ENCODE results near the gene FHL3.
"Not testable (repeated sequence)": the region's sequence is repeated elsewhere in the genome, so short reads cannot be mapped to it uniquely, and the experiment has no call there.

FHL3 gene

DNA sequence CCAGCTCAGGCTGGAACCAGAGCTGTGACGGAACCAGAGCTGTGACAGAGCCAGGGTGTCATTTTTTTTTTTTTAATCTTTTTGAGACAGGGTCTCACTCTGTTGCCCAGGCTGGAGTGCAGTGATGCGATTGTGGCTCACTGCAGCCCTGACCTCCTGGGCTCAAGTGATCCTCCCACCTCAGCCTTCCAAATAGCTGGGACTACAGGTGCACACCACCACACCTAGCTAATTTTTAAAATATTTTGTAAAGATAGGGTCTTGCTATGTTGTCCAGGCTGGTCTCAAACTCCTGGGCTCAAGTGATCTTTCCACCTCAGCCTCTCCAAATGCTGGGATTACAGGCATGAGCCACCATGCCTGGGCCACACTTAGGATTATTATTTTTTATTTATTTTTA is 27.7 kb upstream of the FHL3 start:
- not testable (repeated sequence) for DNase-seq

DNA sequence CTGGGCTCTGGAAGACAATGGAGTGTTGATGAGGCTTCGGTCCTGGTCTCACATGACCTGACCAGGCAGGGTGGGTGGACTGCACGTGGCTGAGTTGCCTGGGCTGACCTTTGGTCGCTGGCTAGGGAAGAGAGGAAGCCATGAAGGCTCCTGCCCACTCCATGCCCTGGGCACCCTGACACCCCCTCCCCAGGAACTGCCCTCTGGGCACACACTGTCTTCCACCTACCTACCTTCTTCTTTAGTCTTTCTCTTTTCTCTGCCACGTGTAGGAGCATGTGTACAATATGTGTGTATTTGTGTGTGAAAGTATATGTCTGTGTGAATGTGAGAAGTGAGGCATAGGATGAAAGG is 26.2 kb upstream of the FHL3 start:
- DNase-seq: no peak

DNA sequence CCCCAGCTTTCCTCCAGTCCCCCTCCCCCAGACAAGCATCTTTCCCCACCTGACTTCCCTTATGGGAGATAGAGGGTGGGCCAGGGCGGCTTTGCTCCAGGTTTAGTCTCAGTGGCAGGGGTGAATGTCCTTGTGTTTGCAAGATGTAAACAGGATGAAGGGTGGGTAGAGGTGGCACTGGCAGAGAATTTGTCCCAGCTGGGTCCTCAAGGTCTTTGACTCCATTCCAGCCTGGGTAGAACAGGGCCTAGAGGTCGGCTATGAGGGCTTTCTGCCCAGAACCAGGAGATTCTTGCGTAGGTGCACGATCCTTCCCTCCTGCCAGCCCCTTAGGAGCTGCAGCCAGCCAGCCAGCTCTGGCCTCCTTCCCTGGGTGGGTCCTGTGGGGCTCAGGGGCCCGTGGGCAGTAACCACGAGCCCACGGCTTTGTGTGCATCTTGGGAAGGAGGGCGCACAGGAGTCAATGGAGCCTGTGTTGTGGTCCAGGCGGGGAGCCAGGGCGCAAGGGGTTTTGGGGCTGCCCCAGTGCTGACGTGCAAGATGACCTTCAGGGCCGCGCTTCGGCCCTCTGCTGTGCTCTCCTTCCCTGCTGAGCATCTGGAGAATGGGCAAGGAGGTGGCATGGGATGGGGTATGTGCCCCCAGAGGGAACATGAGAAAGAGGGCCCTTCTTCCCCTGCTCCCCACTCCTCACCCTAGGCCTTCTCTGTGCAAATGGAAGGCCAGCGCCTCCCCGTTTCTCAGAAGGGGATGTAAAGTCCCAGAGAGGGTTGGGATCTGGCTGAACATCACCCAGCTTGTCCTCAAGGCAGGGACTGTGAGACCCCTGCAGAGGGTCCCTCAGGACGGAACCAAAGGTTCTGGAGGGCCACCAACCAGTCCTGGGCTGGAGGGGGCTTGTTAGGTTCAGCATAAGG is 25.5 kb upstream of the FHL3 start:
- no peak for DNase-seq

DNA sequence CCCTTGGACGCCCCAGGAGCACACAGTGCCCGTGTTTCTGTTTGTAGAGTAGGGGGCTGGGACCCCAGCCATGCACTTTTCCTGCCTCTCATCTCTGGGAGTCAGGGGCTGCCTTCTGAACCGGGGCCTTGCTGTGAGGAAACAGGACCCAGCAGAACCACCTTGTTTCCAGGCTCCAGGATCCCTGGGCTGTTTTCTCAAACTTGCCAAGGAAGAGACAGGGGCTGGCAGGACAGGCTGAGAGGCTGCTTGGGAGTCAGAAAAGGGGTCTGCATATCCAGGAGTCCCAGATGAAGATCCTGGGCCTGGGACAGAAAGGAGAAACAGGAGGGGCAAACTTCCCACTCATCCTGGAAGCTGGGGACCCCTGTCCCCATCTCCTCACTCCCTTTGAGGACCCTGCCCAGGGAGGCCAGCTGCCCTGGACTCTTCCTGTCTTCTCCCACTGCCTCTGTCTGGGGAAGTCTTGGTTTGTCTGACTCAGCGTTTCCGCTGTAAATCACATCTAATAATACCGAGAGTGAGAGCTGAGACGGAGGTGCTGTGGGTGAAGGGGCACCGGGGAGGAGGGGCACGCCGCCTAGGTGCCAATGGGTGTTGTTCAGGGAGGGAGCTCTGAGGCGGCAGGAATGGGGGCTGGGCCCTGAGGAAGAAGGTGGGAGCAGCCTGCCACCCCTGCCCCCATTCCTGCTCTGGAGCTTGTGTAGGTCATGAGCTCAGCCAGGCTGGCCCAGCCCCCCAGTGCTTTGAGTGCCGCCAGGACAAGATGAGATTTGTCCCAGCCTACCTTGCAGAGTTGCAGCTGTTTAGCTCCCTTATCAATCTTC is 24.6 kb upstream of the FHL3 start:
- DNase-seq: peak; percentile 57

DNA sequence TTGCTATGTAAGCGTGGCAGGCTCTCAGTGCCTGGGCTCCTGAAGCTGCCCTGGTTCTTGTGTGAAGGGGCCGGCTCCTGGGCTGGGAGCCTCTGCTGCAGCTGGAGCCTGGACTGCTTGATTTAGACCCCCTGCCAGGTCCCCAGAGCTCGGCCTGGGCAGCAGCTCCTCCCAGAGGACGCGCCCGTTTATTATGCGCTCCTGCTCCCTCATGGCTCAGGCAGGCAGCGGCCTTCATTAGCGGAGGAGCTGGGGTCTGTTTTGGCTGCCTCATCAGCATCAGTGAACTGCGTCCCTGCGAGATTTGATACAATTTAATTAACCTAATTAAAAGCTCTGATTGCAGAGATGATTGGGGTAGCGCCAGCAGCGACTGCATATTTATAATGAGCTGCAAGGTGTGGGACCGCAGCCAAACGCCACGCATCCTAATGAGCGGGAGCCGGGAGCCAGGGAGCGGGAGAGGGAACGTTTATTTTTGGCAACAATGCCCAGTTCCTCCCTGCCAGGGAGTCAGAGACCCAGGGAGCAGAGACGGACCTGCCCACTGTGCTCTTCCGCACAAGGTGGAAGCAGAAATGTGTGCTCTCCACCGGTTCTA is 23.9 kb upstream of the FHL3 start:
- no peak for DNase-seq

DNA sequence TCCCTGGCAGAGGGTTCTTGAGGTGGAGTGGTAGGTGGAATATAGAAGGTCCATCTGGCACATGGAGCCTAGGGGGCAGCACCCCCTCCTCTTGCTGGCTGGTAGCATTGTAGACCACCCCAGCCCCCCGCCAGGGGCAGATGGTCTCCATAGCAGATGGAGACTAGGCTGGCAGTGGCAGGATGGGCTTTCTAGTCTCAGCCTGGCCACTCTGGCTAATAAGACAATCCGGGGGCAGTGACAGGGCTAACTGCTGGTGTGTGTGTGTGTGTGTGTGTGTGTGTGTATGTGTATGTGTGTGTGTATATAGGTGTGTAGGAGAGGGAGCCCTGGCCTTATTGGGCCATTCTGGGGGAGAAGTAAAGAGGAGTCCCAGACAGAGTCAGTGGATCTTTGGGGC is 23.4 kb upstream of the FHL3 start:
- no peak for DNase-seq

DNA sequence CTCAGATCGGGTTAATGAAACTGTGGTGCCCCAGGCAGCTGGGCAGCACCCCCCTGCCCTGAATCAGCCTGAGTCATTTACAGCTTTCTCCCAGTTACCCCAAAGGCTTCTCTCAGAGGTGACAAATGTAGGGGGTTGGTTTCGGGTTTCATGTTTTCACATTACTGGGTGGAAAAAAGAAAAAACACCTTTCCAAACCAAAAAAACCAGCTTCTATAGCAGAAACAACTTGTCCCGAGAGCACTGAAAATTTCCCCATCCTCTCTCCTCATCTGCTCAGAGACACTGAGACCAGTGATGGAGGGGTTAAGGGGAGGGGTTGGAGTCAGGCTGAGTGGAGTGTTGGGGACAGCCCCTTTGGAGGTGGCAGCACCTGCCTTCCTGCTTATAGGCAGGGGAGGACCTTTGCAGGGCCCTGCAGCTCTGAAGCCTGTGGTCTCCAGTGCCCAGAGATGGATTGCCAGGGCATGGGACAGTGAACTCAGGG is 22.8 kb upstream of the FHL3 start:
- DNase-seq: no peak

DNA sequence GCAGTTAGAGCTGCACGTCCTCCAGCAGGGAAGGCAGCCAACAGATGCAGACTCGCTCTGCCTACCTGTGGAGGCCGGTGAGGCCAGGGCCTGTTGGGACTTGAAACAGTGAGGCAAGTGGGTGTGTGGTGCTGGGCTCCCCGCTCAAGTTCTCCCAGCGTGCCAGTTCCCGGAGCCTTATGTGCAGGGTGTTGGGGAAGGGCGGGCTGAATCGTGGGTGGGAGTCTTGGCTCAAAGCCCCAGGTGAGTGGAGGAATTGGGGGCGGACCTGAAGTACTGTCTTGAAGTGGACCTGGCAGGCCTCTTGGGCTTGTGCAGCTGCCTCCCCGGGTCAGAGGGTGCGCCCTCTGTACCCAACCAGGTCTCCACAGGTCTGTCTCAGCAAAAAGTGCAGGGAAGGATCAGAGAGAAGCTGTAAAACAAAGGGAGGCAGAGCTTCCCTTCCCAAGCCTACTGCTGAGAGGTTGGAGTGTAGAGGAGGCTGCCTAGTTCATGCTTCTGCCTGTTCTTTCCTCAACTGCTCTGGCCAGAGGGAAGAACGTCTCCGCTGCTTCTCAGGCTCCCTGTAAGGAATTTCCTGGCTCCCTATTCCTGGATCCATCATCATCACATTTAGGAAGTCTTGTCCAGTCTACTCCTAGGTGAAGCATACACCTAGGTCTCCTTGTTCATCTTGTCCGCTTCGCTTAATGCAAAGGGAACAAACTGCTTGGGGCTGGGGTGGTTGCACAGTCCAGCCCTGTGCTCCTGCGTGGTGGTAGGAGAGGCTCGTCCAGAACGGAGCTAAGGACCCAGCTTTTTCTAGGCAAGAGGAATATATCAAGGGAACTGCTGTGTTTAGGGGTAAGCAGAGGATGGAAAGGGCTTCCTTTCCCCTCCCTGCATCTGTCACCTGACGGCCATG is 22.1 kb upstream of the FHL3 start:
- DNase-seq: no peak

DNA sequence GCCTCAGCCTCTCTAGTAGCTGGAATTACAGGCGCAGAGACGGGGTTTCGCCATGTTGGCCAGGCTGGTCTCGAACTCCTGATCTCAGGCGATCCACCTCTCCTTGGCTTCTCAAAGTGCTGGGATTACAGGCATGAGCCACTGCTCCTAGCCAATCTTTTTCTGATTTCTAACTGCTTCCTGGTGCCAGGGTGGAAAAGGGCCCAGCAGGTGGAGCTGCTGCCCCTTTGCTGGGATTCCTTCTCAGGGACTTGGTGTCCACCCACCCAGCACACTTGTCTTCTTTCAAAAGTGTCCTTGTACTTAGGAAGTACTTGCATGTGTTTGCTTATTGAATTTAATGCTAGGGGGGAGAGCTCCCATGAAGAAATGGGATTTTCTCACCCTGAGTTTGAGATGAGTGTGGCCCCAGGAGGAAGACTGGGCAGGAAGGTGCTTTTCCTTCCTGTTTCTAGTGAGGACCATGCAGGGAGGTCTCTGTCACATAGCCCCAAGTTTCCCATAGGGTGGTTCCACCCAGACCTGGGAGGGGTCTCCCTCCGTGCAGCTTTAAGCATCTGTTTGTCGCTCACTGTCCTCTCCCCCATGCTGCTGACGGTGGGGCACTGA is 21.4 kb upstream of the FHL3 start:
- DNase-seq: peak; percentile 24

DNA sequence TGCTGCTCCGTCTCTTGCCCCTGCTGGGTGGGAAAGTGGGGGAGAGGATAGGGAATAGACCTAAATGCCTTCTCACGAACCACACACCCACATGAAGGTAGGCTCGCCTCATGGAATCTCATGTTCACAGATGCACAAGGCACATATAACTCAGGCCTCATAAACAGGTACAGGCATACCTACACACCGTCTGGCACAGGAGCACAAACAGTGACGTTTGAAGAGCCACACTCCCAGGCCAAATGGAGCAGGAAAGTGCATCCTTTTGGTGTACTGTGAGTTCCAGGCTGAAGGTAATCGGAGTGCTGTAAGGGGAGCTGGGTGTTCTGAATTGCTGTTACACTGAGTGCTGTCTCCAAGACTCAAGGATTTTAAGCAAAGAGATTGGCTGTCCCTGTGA is 20.4 kb upstream of the FHL3 start:
- no peak for DNase-seq

DNA sequence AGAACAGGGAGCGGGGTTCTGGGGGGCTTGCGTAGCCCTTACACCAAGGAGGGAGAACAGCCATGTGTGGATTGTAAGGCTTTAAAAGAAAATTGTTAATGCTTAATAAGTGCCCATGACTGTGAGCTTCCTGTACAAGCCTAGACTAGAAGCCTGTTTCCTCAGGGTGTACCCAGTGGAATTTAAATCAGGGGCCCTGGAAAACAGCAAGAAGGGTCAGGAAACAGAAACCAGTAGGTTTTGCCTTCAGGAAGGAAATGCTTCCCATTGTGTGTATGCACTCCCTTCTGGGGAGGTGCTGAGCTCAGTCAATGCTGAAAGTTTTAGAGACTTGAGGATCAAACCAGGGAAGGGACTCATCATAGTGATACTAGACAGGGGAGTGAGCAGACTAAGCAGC is 19.9 kb upstream of the FHL3 start:
- no peak for DNase-seq

DNA sequence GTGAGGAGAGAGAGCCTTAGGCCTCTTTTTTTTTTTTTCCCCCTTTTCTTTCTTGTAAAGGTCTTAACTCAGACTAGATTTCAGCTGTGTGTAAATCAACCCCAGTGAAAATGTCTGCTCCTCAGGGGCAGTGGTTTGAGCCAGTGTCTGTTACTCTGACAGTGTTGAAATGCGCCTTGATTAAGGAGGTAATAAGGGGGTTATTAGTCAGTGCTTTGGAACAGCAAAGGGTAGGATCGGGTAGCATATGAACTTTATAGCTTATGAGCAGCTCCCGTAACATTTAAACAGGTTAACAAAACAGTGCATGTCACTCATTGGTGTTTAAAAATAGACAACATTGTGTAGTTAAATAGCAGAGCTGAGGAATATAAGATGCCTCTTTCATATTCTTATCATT is 17.5 kb upstream of the FHL3 start:
- DNase-seq: no peak

DNA sequence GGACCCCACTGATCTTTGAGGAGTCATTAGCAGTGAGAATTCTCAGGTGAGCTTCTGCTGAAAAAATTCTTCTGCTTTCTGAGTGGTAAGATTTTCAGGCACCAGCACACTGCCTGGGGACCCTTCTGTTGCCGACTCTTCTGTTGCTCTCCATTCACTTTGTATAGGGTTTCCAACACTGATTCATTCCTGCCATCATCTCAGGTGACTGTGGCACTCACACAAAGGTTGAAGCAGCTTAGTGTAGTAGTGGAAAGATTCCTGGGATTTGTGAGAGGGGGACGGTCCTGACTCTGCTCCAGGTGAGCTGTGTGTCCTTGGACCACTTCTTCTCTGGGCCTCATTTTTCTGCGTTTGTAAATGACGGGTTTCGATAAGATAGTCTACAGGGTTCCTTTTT is 16.7 kb upstream of the FHL3 start:
- DNase-seq: no peak

DNA sequence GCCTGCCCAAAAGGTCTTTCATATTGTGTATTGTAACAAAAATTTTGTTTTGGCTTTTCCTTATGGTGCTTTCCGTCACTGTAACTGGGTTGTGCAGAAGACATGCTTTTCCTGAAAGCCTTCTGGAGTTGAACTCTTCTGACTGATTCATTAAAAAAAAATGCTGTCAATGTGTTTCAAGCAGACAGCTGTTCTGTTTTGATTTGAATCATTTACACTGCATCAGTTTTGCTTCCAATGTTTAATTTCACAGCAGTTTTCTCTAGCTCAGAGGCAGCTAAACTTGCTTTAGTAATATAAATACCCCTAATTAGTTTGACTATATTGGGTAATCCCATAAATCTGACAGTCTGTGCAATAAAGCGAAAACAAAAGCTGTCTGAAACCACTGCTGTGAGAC is 15.1 kb upstream of the FHL3 start:
- no peak for DNase-seq

DNA sequence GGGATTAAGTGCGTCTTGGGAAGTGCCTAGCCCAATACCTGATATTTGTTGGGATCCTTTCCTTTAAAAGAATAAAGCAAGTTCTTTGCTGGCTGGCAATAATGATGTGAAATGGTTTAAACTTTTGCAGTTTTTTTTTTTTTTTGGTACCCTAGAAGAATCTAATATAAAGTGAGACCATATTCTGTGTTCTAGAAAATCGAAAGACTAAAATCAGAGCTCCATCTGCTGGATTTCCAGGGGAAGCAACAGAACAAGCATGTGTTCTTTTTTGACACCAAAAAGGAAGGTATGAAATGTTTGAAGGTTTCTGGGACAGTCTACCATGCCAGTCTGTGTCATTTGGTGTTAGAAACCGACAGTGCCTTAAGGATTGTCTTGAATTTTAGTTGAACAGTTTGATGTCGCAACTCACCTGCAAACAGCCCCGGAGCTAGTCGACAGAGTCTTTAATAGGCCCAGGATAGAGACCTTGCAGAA is 13.6 kb upstream of the FHL3 start:
- peak; percentile 11 for DNase-seq

DNA sequence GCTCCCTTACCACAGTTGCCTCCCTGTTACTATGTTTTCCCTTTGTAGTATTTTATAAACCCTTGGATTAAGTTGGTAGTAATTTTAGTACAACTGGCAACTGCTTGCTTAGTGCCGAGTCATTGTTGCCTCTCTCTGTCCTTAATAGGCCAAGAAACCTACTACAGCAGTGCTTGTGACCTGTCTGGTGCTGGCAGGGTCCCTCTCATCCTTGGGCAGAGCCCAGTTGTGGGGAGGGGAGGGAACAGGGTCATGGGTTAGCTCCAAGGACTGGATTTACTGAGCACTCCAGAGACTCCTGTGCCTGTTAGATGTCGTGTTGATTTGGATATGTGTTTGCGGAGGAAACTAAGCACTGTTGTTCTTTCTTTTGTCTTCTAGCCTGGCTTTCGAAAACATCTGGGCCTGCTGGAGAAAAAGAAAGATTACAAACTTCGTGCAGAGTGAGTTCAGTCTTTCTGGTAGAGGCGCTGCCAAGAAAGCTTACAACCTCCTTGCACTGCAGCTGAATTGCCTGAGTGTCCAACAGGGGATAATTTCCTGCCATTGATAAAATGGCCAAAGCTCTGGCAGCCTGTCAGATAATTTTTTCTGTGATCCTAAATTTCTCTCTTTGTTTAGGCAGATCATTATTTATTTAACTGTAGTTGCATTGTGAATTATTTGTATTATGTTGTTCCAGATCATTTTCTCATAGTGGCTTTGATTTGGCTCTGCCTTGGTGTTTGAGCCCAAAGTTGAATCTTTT is 10.8 kb upstream of the FHL3 start:
- DNase-seq: no peak

DNA sequence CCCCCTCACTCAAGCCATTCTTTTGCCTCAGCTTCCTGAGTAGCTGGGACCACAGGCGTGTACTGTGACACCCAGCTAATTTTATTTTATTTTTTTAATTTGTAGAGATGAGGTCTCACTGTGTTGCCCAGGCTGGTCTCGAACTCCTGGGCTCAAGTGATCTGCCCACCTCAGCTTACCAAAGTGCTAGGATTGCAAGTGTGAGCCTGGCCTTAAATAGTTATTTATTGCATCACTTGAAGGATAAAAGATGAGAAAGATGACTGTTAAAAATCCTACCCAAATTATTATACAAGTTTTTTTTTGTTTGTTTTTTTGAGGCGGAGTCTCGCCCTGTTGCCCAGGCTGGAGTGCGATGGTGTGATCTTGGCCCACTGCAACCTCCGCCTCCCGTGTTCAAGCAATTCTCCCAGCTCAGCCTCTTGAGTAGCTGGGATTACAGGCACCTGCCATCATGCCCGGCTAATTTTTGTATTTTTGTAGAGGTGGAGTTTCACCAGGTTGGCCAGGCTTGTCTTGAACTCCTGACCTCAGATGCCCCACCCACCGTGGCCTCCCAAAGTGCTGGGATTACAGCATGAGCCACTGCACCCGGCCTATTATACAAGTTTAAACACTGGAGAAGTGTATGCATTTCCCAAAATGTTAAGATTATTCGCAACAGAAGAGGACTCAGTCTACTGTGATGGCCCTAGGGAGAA is 9.6 kb upstream of the FHL3 start:
- DNase-seq: no peak

DNA sequence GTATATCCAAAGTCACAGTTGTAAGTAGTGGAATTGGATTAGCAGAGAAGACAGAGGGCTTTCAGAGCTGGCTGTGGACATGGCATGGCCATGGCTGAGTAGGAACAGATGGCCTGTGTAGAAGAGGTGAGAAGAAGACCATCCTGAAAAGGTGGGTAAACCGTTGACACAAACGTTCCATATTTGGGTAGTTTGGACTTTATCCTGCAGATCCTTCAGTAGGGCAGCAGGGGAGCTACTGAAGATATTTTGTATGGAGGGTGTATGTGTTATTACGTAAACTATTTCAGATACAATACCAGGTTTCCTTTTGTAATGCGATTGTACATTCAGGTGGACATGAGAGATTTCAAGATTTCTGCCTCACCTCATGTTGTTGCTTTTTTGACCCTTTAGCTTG is 8.9 kb upstream of the FHL3 start:
- DNase-seq: no peak

DNA sequence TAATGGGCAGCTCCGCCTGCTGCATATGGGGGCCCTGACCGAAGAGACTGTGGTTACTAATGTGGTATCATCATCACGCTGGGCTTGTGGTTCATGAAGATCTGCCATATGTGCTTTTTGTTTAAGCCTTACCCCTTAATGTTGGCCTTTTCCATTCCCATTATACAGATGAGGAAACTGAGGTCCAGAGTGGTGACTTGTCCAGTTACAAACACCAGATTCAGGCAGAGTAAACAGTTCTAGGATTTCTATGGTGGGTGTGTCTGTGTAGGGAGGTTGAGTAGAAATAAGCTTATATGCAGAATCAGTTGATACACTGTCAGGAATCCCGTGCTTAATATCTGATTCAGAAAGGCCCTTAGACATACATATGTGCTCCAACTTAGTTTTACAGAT is 7.9 kb upstream of the FHL3 start:
- no peak for DNase-seq

DNA sequence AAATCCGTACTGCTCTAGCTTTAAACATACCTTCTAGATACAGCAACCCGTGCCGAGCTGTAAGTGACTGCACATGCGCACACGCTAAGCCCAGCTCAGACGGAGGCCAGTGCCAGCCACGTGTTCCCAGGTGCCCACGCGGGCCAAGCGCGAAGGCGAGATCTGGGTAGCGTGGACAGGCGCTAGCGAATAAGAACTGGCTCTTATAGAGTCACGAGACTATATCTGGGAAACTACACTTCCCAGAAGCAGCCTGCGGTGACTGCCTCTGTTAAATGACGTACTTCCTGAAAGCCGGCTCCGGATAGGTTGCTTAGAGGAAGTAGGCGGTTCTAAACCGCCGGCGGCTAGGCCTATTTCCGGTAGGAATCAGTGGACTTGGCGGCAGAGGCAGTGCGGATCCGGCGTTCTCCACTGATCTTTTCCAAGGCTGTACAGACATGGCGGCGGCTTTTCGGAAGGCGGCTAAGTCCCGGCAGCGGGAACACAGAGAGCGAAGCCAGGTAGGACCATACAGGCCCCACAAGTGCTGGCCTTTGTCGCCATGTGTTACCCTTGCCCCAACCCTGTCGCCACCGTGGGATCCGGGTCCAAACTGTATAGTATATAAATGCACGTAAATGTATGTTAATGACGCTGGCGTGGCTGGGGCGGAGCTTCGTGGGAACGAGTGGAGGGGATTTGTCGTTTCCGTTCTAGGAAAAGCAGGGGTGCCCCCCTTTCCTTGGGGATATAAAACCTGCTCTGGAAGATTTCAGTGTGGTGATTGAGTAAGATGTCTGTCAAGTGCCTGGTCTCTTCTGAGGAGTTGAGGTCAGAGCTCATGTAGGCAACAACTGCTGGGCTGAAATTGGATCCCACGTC is 7.3 kb upstream of the FHL3 start, which contains the start of gene UTP11:
TSS of gene UTP11 (plus strand) at position 372 of the 864 bp plus-strand sequence. CDS start at position 441, 69 bp downstream.
- DNase-seq: peak; percentile 98

Measured in kidney glomerular epithelial cell (primary cell).